Liver (tissue), 3 donors: ENCODE data around the gene DDO.

Experiments
- EGR1 ChIP-seq, 2 donors: IDR thresholded peaks; 2 replicates each; pipeline ENCODE4 v1.6.1; 2016 to 2018; ENCODE audit warnings: antibody characterized with exemption in 2 of 2, low read depth in 2 of 2
- FOXA1 ChIP-seq: IDR thresholded peaks from 2 replicates; pipeline ENCODE4 v1.6.1; 2016; ENCODE audit warnings: antibody characterized with exemption
- GABPA ChIP-seq, 2 donors: IDR thresholded peaks in 1 of 2; conservative IDR thresholded peaks in 1 of 2; 2 replicates each; pipeline ENCODE4 v1.6.1; 2016; ENCODE audit warnings: antibody characterized with exemption in 2 of 2, mild to moderate bottlenecking in 1 of 2, moderate library complexity in 1 of 2
- NR2F2 ChIP-seq: IDR thresholded peaks from 2 replicates; pipeline ENCODE4 v1.6.1; 2016; ENCODE audit warnings: antibody characterized with exemption
- RAD21 ChIP-seq, 2 donors: IDR thresholded peaks; 2 replicates each; pipeline ENCODE4 v1.6.1; 2016; ENCODE audit warnings: antibody characterized with exemption in 2 of 2, mild to moderate bottlenecking in 2 of 2
- RXRA ChIP-seq, 2 donors: IDR thresholded peaks; 2 replicates each; pipeline ENCODE4 v1.6.1; 2017 to 2018; ENCODE audit warnings: antibody characterized with exemption in 2 of 2, mild to moderate bottlenecking in 1 of 2
- SP1 ChIP-seq: IDR thresholded peaks from 2 replicates; pipeline ENCODE4 v1.6.1; 2018; ENCODE audit warnings: antibody characterized with exemption, mild to moderate bottlenecking
- TAF1 ChIP-seq: conservative IDR thresholded peaks from 2 replicates; pipeline ENCODE4 v1.6.1; 2016; ENCODE audit warnings: antibody characterized with exemption, mild to moderate bottlenecking
- YY1 ChIP-seq: IDR thresholded peaks from 2 replicates; pipeline ENCODE4 v1.6.1; 2016; ENCODE audit warnings: antibody characterized with exemption, mild to moderate bottlenecking
- TF ChIP-seq, protein P1 (sequence below): IDR thresholded peaks from 2 replicates; pipeline ENCODE4 v1.6.1; 2016; ENCODE audit warnings: antibody characterized with exemption, mild to moderate bottlenecking
- TF ChIP-seq, protein P2 (sequence below): IDR thresholded peaks from 2 replicates; pipeline ENCODE4 v1.6.1; 2016; ENCODE audit warnings: antibody characterized with exemption
- TF ChIP-seq, protein P3 (sequence below): fragments of 150-350 bp; IDR thresholded peaks from 2 replicates; pipeline ENCODE4 v1.5.1; 2017; ENCODE audit warnings: improper control_type of control experiment, low read depth, low read length; ENCODE audit not compliant: missing input control
- TF ChIP-seq, protein P4 (sequence below): IDR thresholded peaks from 2 replicates; pipeline ENCODE4 v1.6.1; 2016; ENCODE audit warnings: antibody characterized with exemption
- TF ChIP-seq, protein P5 (sequence below): IDR thresholded peaks from 2 replicates; pipeline ENCODE4 v1.6.1; 2016; ENCODE audit warnings: antibody characterized with exemption
- donor health status: healthy.
- donor health status: healthy.

DNA sequence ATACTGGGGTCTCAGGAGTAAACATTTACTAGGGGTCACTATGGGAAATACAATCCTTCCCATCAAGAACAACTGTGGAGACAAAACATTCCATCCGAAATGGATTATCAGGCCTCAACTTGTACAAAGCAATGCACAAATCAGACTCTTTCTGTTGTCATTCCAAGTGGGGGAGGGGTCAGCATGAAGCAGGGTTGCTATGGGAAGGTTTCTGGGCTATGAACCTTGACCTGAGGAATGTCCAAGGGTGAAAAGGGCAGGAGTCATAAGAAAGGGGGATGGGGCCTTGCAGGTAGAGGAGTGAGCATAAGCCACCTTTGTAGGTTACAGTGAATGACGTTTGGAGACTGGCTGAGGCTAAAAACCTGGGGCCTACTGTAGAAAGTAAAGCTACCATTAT is 60.4 kb downstream of the DDO start:
- TF ChIP-seq, protein P1, sequence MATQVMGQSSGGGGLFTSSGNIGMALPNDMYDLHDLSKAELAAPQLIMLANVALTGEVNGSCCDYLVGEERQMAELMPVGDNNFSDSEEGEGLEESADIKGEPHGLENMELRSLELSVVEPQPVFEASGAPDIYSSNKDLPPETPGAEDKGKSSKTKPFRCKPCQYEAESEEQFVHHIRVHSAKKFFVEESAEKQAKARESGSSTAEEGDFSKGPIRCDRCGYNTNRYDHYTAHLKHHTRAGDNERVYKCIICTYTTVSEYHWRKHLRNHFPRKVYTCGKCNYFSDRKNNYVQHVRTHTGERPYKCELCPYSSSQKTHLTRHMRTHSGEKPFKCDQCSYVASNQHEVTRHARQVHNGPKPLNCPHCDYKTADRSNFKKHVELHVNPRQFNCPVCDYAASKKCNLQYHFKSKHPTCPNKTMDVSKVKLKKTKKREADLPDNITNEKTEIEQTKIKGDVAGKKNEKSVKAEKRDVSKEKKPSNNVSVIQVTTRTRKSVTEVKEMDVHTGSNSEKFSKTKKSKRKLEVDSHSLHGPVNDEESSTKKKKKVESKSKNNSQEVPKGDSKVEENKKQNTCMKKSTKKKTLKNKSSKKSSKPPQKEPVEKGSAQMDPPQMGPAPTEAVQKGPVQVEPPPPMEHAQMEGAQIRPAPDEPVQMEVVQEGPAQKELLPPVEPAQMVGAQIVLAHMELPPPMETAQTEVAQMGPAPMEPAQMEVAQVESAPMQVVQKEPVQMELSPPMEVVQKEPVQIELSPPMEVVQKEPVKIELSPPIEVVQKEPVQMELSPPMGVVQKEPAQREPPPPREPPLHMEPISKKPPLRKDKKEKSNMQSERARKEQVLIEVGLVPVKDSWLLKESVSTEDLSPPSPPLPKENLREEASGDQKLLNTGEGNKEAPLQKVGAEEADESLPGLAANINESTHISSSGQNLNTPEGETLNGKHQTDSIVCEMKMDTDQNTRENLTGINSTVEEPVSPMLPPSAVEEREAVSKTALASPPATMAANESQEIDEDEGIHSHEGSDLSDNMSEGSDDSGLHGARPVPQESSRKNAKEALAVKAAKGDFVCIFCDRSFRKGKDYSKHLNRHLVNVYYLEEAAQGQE, result no peak
- TF ChIP-seq RAD21 (IDR thresholded peaks at IDR 0.05) (no peak), EGR1 (IDR thresholded peaks at IDR 0.05; ENCODE audit: low read depth in 2 of 2) (no peak), FOXA1 (no peak), TAF1 (no peak), YY1 (no peak), GABPA (IDR thresholded peaks at IDR 0.05 in 1 of 2, conservative IDR thresholded peaks at IDR 0.05 in 1 of 2) (no peak), SP1 (no peak), RXRA (IDR thresholded peaks at IDR 0.05) (no peak), NR2F2 (no peak)
- TF ChIP-seq, protein P2, sequence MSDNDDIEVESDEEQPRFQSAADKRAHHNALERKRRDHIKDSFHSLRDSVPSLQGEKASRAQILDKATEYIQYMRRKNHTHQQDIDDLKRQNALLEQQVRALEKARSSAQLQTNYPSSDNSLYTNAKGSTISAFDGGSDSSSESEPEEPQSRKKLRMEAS, result no peak
- TF ChIP-seq, protein P3, sequence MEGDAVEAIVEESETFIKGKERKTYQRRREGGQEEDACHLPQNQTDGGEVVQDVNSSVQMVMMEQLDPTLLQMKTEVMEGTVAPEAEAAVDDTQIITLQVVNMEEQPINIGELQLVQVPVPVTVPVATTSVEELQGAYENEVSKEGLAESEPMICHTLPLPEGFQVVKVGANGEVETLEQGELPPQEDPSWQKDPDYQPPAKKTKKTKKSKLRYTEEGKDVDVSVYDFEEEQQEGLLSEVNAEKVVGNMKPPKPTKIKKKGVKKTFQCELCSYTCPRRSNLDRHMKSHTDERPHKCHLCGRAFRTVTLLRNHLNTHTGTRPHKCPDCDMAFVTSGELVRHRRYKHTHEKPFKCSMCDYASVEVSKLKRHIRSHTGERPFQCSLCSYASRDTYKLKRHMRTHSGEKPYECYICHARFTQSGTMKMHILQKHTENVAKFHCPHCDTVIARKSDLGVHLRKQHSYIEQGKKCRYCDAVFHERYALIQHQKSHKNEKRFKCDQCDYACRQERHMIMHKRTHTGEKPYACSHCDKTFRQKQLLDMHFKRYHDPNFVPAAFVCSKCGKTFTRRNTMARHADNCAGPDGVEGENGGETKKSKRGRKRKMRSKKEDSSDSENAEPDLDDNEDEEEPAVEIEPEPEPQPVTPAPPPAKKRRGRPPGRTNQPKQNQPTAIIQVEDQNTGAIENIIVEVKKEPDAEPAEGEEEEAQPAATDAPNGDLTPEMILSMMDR, result no peak
- TF ChIP-seq, protein P4, sequence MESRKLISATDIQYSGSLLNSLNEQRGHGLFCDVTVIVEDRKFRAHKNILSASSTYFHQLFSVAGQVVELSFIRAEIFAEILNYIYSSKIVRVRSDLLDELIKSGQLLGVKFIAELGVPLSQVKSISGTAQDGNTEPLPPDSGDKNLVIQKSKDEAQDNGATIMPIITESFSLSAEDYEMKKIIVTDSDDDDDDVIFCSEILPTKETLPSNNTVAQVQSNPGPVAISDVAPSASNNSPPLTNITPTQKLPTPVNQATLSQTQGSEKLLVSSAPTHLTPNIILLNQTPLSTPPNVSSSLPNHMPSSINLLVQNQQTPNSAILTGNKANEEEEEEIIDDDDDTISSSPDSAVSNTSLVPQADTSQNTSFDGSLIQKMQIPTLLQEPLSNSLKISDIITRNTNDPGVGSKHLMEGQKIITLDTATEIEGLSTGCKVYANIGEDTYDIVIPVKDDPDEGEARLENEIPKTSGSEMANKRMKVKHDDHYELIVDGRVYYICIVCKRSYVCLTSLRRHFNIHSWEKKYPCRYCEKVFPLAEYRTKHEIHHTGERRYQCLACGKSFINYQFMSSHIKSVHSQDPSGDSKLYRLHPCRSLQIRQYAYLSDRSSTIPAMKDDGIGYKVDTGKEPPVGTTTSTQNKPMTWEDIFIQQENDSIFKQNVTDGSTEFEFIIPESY, result no peak
- TF ChIP-seq, protein P5, sequence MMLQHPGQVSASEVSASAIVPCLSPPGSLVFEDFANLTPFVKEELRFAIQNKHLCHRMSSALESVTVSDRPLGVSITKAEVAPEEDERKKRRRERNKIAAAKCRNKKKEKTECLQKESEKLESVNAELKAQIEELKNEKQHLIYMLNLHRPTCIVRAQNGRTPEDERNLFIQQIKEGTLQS, result no peak
